ENCODE data around the gene SYCP2.

DNA sequence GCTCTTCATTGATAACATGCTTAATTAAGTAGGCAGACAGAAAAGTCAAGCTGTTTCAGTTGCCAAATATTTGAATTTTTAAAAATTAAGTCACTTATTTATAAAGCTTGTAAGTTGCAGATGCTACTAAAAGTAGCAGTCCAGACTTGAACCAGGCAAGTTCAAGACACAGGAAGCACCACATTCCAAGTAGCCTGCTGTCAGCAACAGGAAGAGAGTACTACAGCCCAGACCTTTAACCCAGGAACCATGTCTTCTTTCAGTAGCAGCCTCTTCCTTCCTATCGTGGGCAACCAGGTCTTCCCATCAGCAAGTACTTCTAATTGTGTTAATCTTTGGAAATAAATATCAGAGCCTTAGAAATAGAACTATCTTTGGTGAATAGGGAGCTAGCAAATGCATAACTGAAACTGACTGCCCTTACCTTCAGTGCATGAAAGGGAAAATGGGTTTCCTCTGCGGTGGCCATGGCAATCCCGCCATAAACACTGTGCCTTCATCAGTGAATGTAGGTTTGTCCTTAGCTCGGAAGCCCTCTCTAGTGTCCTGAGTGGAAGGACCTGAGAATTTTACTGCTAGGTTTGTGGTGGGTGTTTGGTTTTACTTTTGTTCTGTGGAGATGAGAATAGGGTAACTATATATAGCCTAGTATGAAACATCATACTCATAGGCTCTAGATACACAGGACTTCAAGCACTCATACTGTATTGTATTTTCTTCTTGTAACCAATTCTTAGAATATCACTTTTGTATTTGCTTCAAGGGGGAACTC, 95.6 kb downstream of the SYCP2 start:
- TF ChIP-seq CTCF (IDR thresholded peaks at IDR 0.05; ENCODE audit: poor library complexity): no peak
- no peak for TF ChIP-seq EZH2 (IDR thresholded peaks at IDR 0.05; ENCODE audit: borderline replicate concordance)
